Upper lobe of left lung (tissue), 4 donors: ENCODE data around the gene ANP32B.

Source experiments
- CTCF ChIP-seq, 6 experiments: fragments of 450-650 bp in 4 of 6; fragments of 200-600 bp in 2 of 6; sonication (generic) in 2 of 6; IDR thresholded peaks; one replicate each; pipeline ENCODE4 v1.5.1; 2016 to 2019; ENCODE audit warnings: antibody characterized with exemption in 6 of 6
- EP300 ChIP-seq, 4 donors: sonication (generic); formaldehyde crosslinking; IDR thresholded peaks; one replicate each; pipeline ENCODE4 v1.5.1; 2017; ENCODE audit warnings: antibody characterized with exemption in 4 of 4, control low read depth in 2 of 4
- POLR2A ChIP-seq, 4 donors: fragments of 450-650 bp; IDR thresholded peaks; one replicate each; pipeline ENCODE4 v1.5.1; 2016 to 2017; ENCODE audit warnings: antibody characterized with exemption in 4 of 4, mild to moderate bottlenecking in 2 of 4
- POLR2AphosphoS5 ChIP-seq, 2 donors: sonication (generic); formaldehyde crosslinking; IDR thresholded peaks; one replicate each; pipeline ENCODE4 v1.5.1; 2017; ENCODE audit warnings: antibody characterized with exemption in 2 of 2

- TF ChIP-seq EP300 (IDR thresholded peaks at IDR 0.05) (no peak), POLR2AphosphoS5 (IDR thresholded peaks at IDR 0.05) (no peak), CTCF (IDR thresholded peaks at IDR 0.05) (no peak), POLR2A (IDR thresholded peaks at IDR 0.05) (no peak)
These were observed 39.3 kb downstream of the ANP32B start for GRCh38 chr9:98022447-98022846.
